NCI-H345 (cell line): Measurements from ENCODE around the gene TNXB.

ENCODE experiments used
- DNase-seq: peaks from one replicate; lab custom pipeline; 2025; lab: John Stamatoyannopoulos, UW

Gene TNXB

DNA sequence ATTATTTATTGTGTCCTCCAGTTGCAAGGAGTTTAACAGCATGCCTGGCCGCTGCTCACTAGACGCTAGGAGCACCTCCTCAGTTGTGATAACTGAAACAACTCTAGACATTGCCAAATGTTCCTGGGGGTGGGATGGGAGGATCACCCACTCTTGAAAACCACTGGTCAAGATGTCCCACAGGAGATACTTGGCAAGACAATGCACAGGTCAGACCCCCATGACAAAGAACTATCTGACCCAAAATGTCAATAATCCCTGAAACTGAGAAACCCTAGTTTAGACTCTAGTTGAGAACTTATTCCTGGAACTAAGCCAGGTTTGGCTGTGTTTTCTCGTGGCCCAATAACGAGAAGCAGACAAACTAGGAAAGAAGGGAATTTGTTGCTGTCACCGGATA lies 30.5 kb upstream of the TNXB start:
- no peak for DNase-seq

- DNase-seq, result no peak
These were observed 28.3 kb upstream of the TNXB start for GRCh38 chr6:32137454-32137853.

- DNase-seq, result no peak
These were observed 24.6 kb upstream of the TNXB start for GRCh38 chr6:32133786-32134185.

GRCh38 chr6:32132110-32132509 lies 23.0 kb upstream of the TNXB start:
- DNase-seq, result peak; percentile 7

GRCh38 chr6:32131439-32131948 lies 22.4 kb upstream of the TNXB start:
- DNase-seq, result no peak

GRCh38 chr6:32129297-32130088 lies 20.4 kb upstream of the TNXB start:
- DNase-seq, result no peak

DNA sequence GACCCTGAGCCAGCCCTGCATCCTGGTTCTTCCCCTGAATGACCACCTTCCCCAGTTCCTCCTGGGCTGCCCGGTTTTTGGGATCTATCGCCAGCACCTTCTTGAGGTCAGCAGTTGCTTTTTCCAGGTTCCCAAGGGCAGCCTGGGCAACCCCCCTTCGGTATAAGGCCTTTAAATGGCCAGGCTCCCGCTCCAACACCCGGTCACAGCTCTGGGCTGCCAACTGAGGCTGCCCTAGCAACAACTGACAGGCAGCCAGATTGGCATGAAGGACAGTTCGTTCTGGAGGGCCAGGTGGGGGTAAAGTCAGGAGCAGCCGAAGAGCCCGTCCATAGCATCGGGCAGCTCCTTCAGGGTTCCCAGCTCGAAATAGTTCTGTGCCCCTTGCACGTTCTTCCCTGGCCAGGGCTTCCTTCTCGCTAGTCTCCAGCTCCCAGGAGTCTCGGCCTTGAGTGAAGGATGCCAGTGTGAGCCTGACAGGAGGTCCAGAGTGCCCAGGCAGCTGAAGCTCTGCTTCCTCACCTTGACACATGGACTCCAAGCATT lies 19.7 kb upstream of the TNXB start:
- no peak for DNase-seq

- peak; percentile 99 for DNase-seq
These were observed 18.8 kb upstream of the TNXB start, which contains the start of gene ATF6B for GRCh38 chr6:32127717-32128592. ATF6B (minus strand) TSS chr6:32128246; CDS start chr6:32128207, 39 bp downstream.

DNA sequence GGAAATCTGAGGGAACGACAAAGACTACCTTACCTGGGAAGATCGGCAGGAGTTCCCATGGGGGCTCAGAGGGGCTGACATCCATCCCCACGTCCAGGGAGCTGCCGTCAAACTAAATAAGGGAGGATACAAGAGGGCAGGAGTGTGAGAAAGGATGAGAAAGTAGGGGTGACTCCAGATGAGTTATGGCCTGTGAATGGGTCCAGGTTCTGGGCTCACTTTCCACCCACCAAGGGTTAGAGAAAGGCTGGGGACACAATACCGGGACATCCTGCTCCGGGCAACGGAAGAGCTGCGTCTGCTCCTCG lies 18.2 kb upstream of the TNXB start:
- DNase-seq, result no peak

DNA sequence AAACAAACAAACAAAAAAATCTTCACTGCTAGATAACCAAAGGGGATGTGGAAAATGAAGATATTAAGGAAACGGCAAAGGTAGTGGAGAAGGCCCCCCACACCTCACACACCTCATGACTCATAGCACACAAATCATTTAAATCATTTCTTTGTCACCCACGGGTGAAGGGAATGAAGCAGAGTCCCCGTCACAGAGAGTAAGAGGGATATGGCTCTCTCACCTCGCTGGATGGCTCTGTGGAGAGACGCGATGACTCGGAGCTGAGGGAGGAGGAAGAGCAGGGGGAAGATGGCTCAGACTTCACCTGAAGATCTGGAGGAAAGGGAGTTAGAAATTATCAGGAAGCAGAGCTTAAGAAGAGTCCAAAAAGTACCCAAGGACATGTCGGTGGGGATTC lies 17.7 kb upstream of the TNXB start:
- no peak for DNase-seq

DNA sequence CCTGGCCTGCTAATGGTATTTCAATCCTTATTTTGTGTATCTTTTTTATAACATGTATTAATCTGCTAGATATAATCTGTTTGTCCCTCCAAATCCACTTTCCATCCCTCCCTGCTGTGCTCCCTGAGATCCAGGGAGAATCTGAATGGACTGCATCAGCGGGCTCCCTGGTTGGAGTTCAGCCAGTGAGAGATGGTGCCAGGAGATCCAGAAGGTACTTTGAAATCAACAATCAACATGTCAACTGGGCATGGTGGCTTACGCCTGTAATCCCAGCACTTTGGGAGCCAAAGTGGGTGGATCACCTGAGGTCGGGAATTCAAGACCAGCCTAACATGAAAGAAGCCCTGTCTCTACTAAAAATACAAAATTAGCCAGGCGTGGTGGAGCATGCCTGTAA lies 14.5 kb upstream of the TNXB start:
- DNase-seq, result no peak

GRCh38 chr6:32120573-32121059 lies 11.5 kb upstream of the TNXB start:
- DNase-seq, result no peak

- peak; percentile 57 for DNase-seq
These were observed 9.9 kb upstream of the TNXB start for GRCh38 chr6:32118782-32119628.

GRCh38 chr6:32117461-32117860 lies 8.3 kb upstream of the TNXB start:
- DNase-seq, result no peak

- no peak for DNase-seq
These were observed 7.5 kb upstream of the TNXB start for GRCh38 chr6:32116674-32117073.

- DNase-seq, result no peak
These were observed 6.5 kb upstream of the TNXB start for GRCh38 chr6:32115623-32116022.

- no peak for DNase-seq
These were observed 5.7 kb upstream of the TNXB start for GRCh38 chr6:32114796-32115195.

- no peak for DNase-seq
These were observed 4.5 kb upstream of the TNXB start for GRCh38 chr6:32113386-32114352.

DNA sequence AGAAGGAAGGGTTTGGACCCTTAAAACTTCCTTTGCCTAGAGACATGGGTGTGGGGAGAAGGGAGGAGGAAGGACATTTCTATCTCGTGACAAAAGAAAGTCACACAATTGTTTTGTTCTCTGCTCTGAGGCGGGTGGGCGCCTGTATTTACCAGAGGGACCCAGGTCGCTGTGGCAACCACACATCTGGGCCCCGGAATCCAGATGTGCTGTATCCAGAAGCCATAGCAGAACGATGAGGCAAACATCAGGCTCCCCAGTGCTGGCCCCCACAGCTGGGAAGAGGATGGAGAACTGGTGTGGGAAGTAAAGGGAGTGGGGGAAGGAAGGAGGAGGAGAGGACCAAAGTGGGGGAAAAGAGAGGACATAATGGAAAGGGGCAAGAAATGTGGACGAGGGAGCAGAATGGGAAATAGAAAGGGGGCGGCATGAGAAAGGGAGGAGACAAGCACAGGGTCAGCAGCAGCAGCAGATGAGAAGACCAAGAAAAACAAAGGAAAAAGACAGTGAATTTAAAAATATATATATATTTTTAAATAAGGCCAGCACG lies 3.4 kb upstream of the TNXB start:
- DNase-seq, result no peak

DNA sequence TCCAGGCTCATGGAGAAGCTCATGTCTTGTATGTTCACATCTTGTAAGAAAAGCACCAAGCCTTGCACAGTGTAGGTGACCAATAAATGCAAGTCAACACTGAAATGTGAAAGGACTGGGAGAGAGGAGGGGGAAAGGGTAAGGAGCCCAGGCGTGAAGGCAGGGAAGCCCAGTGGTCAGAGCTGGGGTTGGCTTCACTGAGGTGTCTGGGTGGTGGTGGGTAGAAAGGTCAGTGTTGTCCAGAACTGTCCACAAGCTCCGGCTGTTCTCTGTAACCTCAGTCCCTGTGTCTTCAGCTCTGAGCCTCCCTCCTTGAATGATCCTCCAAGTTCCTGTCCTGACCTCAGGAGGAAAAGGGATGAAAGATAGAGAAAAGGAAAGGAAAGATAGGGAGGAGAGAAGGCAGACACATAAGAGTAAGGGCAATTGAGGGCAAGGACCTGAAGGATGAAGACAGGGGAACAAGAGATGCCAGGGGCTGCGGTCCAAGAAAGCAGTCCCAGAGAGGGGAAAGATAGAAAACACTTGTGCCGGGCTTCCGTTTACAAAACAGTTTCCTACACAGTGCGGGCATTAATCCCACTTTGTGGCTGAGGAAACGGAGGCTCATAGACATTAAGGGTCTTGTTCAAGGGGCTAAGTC lies 2.4 kb upstream of the TNXB start:
- no peak for DNase-seq
